ENCODE results near the gene ALDOC.

DNA sequence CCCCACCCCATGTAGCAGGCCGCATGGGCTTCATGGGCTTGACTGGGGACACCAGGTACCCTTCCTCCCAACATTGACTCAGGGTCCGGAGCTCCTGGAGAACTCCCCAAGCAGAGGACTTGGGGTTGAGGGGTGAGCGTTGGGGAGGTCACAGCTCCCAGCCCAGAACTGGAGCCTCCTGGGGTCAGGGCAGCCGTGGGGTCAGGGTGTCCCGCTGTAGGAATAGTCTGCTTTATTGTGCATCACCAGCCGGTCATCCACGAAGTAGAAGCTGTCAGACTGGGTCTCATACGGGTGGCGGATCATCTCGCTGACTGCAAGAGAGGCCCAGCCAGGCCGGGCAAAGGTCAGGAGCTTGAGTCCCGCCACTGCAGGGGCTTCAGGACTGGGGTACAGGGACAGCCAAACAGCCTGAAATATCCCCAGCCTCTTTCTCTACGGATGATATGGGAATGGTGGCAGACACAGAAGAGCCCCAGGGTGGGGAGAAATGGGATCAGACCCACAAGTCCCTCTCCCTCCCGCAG, 29.5 kb downstream of the ALDOC start:
- TF ChIP-seq, protein P1, sequence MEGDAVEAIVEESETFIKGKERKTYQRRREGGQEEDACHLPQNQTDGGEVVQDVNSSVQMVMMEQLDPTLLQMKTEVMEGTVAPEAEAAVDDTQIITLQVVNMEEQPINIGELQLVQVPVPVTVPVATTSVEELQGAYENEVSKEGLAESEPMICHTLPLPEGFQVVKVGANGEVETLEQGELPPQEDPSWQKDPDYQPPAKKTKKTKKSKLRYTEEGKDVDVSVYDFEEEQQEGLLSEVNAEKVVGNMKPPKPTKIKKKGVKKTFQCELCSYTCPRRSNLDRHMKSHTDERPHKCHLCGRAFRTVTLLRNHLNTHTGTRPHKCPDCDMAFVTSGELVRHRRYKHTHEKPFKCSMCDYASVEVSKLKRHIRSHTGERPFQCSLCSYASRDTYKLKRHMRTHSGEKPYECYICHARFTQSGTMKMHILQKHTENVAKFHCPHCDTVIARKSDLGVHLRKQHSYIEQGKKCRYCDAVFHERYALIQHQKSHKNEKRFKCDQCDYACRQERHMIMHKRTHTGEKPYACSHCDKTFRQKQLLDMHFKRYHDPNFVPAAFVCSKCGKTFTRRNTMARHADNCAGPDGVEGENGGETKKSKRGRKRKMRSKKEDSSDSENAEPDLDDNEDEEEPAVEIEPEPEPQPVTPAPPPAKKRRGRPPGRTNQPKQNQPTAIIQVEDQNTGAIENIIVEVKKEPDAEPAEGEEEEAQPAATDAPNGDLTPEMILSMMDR (conservative IDR thresholded peaks at IDR 0.05 in 1 of 2, IDR thresholded peaks at IDR 0.05 in 1 of 2; ENCODE audit: low read depth in 1 of 2, low read length in 2 of 2) = no peak
- TF ChIP-seq EZH2 (IDR thresholded peaks at IDR 0.05; ENCODE audit: low read length, missing control alignments) = no peak

Measured in fibroblast of lung (primary cell).